DMS79 treated with DMSO at 0.1 percent for 48 hours (cell line): ENCODE measurements around the gene DGKI.
A peak's percentile ranks its signal among the peaks of the same experiment; 100 is the strongest.

ENCODE experiments used
- DNase-seq: peaks from one replicate; lab custom pipeline; 2025; lab: John Stamatoyannopoulos, UW

DGKI gene

DNA sequence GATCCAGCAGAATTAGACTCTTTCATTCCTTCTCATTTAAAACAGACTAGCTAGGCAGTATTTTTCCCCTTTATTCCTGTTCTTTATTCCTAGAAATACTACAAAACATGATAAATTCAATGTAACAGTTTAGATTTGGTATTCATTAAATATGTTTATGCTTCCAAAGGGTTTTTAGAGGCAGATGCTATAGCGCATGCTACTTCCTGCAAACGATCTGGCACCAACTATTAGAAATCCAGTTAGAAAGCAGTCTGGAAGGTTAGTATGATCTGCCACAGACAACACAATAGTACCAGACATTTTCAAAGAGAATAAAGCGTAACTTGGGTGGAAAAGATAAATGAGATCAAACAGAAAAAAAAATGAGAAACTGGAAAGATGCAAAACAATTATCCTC is 439.7 kb downstream of the DGKI start:
- no peak for DNase-seq

DNA sequence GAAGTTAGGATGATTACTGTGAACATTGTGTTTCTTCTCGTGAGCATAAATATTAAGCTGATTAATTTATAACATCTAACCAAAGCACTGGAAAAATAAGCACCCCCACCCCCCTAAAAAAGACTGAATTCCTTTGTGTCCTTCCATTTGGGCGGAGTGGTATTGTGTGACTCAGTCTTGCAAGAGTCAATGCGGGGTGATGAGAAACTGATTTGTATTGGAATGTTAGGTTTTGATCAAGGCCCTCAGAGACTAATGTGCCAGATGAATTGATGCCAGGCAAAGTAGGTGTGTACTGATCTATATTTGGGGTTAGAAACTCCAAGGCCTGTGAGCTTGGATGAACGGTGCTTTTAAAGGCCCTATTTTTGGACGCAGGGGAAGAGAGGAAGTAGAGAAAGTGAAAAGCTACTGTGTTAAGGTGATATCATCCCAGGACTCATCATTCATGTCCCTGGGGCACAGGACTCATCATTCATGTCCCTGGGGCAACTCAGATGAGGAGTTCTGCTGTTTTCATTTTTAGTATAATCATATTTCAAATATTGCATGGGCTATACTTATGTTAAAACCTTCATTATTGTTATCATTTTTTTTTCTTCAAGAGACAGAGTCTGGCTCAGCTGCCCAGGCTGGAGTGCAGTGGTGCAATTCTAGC is 442.0 kb downstream of the DGKI start:
- no peak for DNase-seq

DNA sequence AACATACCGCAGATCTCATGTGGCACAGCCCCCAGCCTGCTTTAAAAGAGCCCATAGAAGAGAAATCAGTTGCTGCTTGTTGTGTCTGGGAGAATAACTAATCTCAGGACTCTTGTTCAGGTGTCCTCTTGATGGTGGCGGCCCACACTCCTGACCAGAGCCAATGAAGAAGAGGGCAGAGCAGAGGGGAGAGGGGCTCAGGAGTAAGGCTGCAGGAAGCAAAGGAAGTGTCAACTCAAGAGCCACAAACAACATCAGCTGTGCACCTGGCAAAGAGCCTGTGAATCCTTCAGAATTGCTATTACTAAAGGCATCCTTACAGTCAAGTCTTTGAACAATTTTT is 443.4 kb downstream of the DGKI start:
- DNase-seq, result no peak

DNA sequence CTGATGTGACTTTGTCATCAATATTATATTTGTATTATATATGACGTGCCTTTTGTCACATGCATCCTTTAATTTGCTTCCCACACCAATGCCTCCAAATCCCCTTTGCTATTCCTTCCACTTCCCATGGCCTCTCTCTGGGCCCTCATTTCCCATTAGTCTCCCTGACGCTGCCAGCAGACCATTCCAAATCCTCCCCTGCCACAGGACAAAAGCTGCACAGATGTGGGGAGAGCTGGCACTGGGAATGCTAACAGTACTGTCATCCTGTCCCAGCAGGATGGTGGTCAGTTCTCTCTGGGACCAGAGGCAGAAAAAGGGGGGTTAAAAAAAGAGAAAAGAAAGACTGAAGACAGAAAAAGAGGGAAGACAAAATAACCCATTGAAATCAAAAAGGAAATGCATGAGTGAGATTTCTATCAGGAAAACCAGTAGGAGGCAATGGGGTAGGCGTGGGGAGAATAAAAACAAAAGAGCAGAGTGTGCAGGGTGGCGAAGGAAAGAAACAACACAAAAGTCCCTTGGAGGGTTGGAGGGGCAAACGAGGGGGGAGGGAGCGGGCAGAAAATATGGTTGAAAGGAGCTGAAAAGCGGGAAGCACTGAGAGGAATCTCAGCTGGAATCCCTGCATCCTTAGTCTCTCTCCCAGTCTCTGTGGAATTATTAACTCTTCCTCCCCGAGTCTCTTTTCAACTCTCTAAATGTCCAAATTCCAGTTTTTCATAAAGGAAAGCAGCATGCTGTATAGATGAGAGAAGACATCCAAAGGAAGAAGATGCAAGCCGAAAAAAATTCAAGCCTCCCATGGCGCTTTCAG is 444.0 kb downstream of the DGKI start:
- DNase-seq, result no peak

DNA sequence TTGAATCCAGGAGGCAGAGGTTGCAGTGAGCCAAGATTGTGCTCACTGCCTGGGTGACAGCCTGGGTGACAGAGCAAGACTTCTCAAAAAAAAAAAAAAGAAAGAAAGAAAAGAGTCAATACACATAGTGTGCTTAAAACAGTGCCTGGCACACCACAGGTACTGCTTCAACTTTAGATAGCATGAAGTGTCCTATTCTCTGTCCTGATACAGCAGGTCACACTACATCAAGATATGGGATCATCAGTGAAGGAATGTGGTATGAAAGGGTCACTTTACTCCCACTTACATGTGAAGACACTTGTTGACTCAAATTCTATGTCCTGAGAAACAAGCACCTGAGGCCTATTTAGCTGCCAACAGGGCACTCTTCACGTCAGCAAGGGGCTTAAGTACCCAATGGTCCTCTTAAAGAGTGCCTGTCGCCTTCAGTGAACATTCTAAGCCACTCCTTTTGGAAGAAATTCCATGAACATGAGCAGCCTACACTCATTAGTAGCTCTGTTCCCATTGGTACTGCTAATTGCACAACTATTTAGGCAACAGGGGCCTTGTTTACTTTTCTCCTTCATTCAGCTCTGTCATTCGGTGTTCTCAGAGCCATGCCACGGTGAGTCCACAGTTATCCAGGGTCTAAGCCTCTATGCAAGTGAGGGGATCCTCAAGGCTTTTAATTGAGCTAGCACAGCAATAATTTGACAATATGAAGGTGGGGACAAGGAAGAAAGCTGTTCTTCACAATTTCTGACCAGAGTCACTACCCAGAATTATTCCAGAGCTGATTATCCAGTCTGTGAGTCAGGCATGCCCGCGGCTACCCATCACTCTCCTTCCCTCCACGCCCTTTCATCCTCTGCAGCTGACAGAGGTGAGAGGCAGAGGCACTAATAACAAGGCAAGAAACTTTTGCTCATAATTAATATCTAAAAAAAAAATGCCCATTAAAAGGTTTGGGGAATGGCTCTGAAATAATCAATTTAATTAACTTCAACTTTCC is 446.6 kb downstream of the DGKI start:
- DNase-seq, result no peak

DNA sequence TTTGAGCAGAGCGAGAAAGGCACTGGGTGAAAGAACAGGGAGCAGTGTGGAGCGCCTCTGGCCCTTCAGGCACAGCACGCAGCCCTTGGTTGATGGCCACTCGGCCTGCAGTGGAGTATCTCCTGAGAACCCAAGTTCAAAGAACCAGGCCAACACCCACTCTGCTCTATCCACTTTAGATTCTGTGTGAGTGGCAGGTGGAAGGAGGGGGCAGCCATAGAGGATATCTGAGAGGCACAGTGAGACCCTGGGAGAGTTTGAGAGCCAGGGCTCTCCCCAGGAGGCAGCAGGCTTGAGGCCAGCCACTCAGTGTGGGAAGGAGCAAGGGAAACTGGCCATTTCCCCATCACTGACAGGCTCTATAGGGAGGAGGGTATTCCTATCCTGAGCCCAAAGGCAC is 450.7 kb downstream of the DGKI start:
- peak; percentile 57 for DNase-seq

DNA sequence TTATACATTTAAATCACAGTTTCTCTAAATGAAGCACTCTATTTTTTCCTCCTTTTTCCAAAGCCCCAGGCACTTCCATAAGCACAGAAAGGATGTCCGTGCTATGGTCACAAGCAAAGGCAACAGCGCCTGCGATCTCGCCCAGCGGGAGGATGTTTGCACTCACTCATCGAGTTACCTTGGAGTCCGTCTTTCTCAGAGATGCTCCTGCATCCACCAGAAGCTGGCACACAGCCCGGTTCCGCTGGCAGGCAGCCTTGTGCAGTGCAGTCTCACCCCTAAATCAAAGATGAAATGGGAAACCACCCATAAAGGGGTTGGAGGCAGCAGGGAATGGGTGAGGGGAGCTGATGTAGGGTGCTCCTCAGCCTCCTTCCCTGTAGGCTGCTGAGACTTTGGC is 451.4 kb downstream of the DGKI start:
- peak; percentile 85 for DNase-seq

DNA sequence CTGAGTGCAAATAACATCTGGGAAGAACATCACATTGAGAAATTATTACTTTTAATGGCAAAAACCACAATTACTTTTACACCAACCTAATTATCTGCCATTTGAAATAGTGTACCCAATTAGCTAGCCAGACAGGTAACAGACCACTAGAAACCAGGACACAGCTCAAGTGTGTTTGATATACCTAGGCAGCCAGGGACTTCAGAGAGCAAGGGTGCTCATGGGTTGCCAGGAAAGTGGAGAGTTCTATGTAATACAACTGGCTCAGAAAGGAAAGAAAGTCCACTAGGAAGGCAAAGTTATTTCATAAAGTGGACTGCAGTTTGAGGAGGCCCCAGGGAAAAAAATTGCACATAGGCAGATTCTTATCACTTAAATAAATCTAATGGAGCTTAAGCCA is 453.2 kb downstream of the DGKI start:
- DNase-seq, result peak; percentile 8

DNA sequence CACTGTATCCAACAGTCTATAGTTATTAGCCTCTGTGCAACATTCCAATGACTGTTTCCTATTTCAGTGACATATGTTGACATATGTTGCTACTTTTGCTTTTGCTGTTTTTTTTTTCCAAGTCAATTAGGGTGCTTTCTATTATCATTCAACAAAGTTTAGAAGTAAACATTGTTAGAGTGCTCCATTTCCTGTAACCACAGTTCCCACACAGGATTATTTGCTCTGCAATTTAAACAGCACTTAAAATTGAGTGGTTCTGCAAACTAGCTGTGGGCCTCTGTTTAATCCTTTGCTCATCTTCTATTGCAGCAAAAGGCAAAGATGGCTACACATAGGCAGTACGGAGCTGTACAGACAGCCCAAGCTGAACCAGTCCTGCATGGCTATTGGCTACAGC is 456.7 kb downstream of the DGKI start:
- DNase-seq, result peak; percentile 90

DNA sequence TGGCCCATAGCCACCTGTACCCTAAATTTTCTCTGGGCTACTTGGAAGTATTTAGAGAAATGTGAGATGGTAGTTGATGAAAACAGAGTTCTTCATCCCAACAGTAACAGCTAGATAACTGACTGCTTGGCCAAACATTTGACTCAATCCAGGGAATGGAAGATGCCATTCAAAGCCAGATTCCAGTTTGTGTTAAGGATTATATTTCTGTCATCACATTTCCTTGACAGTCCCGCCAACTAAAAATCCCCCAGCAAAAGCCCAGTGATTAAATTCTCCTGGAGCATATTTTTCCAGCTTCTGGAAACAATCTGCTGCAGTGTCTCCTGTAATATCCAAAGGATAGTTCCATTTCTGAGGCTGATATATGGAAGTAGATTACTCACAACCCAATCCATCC is 457.9 kb downstream of the DGKI start:
- no peak for DNase-seq

DNA sequence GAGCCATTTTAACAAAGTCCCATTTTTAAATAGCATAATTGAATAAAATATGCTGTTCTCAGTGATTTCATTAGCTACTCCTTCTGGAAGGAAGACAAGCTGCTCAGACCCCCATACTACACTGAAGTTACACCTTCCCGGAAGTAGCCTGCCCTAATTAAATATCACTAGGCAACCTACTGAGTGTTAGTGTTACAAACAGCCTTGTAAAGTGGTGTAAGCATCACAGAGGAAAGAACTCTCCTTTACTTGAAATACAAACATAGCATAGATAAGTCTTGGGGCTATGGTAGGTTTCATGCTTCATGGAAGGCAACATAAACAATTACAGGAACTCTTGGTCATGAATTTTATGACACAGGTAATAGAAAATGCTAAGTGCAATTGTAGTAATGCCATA is 459.8 kb downstream of the DGKI start:
- DNase-seq, result peak; percentile 47

DNA sequence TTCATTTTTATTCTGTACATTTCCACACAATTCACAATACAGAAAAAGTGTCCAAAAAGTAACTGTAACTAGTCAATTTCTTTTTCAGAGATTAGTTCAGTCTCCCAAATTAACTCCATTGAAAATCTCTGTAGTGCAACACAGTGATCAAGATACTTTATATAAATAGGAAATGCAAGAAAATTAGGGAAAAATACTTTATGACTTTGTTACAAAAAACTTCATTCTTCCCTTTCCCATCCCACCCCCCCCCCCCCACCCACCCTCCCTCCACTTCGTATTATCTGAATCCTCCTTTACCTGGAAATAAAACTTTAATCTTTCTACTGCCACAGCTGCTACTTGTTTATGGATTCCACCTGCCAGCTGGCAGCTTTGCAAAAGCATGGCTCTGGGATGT is 465.7 kb downstream of the DGKI start:
- DNase-seq, result no peak

DNA sequence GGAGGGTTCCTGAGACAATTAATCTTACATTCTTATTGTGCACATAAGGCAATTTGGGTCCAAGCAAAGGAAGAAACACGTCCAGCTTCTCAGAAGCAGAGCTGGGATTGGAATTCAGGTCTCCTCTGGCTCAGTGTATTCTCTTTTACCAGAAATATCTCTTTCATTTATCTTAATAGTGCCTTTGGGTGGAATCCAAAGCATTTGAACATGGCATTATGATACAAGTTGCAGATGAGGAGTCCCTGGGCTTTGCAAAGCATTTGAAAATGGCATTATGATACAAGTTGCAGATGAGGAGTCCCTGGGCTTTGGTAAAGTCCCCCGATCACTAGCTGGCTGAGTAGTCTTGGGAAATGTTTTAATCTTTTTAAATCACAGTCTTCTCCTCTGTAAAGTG is 473.3 kb downstream of the DGKI start:
- DNase-seq, result no peak

DNA sequence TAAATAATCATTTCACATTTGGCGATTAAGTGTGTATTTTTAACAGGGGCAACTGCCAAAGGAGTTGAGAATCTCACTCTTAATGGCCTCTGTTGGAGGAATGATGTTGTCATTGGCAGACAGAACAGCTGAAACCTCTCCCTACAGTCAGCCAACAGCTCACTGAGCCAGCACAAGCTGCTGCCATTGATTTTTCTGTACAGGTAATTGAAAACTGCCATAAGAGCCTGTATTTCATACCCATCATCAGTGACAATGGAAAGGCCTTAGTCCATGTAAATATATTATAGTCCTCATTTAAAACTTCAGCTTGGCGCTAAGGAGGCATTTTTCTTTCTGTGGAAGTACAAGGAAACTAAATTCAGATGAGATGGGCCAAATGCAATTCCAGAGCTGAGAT is 475.2 kb downstream of the DGKI start:
- no peak for DNase-seq

DNA sequence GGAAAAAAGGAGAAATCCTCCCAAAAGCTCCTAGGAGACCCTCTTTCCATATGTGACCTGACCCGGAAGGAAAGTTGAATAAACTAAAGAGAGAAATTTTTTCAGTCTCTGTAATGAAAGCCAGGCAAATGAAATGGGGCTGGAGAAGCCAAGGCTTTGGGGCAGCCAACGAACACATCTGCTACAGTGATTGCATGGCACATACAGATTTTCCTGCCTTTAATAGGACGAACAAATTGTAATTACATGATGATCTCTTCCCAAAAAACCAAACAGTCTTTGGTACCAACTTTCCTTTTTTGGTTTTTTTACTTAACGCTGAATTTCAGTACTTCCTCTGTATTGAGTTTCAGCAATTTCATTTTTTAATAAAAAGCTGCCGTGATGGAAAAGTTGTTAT is 479.8 kb downstream of the DGKI start:
- no peak for DNase-seq

DNA sequence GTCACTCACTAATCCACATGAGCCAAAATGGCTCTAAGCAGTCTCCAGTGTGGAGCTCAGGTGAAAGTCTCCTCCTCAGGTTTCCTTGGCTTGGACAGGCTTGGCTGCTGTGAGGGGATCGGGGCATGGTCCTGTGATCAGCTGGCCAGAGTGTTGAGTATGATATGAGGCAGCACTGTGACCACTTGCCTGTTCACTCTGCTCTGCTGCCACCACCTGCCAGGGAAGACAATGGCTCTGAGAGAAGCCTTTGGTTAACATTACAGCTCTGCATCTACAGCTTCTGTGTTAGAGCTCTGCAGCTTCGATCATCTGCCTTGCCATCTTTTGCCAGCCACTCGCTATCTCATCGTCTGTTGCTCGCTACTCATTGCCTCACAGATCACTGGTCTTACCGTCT is 483.1 kb downstream of the DGKI start:
- no peak for DNase-seq

DNA sequence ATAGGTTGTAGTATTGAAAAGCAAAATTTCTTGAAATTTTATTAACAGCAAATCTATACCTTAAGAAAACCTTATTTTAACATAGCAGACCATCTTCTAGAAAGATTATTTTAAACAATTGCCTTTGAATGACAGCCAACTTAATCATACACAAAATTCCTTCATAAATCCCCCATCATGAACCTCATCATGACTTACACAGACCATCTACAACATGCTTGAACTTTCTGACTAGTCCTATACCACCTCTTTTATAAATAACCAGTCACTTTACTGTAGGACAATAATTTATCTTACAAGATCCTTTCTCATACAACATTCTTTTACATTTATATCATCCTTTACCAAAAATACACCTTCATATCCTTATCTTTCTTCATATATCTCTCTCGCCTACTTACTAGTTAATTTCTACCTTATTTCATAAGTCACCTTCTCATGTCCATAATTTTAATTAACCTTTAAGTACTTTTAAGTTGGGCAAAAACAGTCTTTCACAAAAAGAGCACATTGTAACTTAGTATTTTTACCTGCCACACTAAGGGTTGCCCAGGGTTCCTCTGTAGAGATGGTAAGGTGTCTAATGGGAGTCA is 486.6 kb downstream of the DGKI start:
- DNase-seq, result no peak

DNA sequence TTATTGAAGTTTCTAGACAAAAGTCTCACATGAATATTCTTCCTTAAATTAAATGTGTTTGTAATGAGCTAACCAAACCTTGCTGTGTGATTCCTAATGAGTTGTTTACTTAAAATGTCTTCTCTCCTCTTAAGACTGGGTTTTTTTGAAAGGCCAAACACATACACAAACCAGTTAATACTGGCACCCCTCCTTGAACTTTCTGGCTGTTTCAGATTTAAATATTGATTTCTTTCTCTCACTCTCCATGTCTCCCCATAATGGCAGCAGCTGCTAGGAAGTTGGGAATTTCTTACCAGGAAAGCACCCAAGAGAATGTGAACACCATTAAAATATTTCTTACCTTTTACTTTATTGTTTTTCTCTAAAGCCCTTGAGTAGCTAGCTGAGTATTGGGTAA is 491.8 kb downstream of the DGKI start:
- peak; percentile 92 for DNase-seq

DNA sequence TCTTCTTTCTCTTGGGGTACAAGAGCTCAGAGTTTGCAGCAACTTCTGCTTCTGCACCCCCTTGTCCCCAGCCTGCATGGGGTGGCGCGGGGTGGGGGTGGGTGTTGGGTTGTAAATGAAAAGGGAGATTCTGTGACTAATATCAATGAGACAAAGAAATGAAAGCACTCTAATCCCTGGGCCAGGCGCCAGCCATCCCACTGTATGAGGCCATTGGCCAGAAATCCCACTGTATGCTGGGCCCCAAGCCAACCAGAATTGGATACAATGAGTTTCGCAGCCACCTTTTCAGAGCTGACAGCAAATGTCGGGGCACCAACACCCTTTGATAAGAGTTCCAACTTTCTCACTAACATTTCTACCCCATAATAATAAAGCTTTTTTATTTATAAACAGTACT is 492.4 kb downstream of the DGKI start:
- peak; percentile 94 for DNase-seq

DNA sequence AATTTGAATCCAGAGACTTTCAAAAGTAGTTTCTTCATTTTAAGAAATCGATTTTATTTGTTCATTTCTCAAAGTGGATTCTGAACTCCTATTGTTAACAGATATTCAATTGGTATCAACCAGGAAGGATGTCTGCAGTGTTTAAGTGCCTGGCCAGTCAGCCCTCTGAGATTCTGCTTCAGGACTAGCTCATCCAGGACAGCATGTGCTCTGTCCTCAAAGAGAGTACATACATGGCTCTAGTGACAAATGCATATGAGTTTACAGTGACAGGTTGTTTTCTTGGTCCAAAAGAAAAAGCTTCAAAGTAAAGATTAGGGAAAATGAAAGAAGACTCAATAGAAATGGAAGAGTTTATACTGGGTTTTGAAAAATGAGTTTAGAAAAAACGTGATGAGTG is 494.8 kb downstream of the DGKI start:
- DNase-seq, result no peak

DNA sequence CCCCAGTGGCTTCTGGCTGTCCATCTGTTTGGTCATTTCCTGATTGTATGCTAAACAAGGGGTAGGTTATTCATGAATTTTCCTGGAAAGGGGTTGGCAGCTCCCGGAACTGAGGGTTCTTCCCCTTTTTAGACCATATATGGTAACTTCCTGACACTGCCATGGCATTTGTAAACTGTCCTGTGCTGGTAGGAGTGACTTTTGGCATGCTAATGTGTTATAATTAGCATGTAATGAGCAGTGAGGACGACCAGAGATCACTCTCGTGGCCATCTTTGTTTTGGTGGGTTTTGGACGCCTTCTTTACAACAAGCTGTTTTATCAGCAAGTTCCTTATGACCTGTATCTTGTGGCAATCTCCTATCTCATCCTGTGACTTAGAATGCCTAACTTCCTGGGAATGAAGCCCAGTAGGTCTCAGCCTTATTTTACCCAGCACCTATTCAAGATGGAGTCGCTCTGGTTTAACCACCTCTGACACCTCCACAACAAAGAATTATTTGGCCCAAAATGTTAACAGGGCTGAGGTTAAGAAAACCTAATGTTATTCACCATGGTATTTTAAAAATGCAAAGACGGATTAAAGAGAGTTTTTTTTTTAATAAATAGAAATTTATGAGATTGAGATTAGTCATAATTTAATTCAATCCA is 500.9 kb downstream of the DGKI start:
- DNase-seq, result no peak
